Upper lobe of right lung (tissue), 1 donor: ENCODE data around the gene CENPS. TPM values are rescaled to one million over a fixed set of nuclear protein-coding genes. Genes with fewer than 3 reads are reported as not detected.

ENCODE experiments used
- ATAC-seq: fragments of 200-7000 bp; cut with Tn5 transposase; one replicate; pipeline ENCODE4 v1.9.1; 2020; ENCODE audit warnings: mild to moderate bottlenecking, moderate library complexity
- DNase-seq: peaks from one replicate; pipeline ENCODE4 v3.0.0-alpha.2; 2020
- H3K27ac ChIP-seq: fragments of 200-600 bp; one replicate; pipeline ENCODE4 v1.8.0; 2022
- H3K27me3 ChIP-seq: fragments of 200-600 bp; one replicate; pipeline ENCODE4 v1.8.0; 2022; ENCODE audit warnings: mild to moderate bottlenecking
- H3K36me3 ChIP-seq: fragments of 200-600 bp; one replicate; pipeline ENCODE4 v1.8.0; 2022
- H3K4me1 ChIP-seq: fragments of 200-600 bp; one replicate; pipeline ENCODE4 v1.8.0; 2022
- H3K4me3 ChIP-seq: fragments of 200-600 bp; one replicate; pipeline ENCODE4 v1.8.0; 2022; ENCODE audit warnings: mild to moderate bottlenecking
- H3K9me3 ChIP-seq: fragments of 200-600 bp; one replicate; pipeline ENCODE4 v1.8.0; 2022
- CTCF ChIP-seq: fragments of 200-600 bp; IDR thresholded peaks from one replicate; pipeline ENCODE4 v1.8.0; 2022; ENCODE audit warnings: antibody characterized with exemption
- intact Hi-C: fragments of 100-400 bp; cut with DNase I; formaldehyde crosslinking; loops from one replicate; pipeline ENCODE4 v1.11.0; 2022
- total RNA-seq: library from RNA; stranded (reverse); fragmentation: NEBNext Ultra II Directional; extraction: Animal tissue kit (Norgen Biotek cat#: 25700); gene quantifications from one replicate; pipeline ENCODE4 v1.2.1, GENCODE V29; 2021
- donor health status: DM: no; HTN: yes; CAD: no; lungs with severe emphysema.

Gene CENPS
- total RNA-seq, 1 donor from 2014 or later = 10.2 TPM

- H3K9me3 ChIP-seq = no peaks in the 10 kb centered on the region
- intact Hi-C loops = no loop called here
- peak within 1 kb of the TSS; percentile 93 for H3K27ac ChIP-seq
- peaks cover 13% of the 10 kb centered on the region for H3K36me3 ChIP-seq
- peak; percentile 12 for TF ChIP-seq CTCF
- peaks cover 16% of the 10 kb centered on the region for H3K4me1 ChIP-seq
- ATAC-seq (peak; percentile 98), DNase-seq (peak; percentile 100)
- H3K4me3 ChIP-seq = peak within 1 kb of the TSS; percentile 96
- H3K27me3 ChIP-seq = no peaks in the 10 kb centered on the region
These were observed 31.3 kb upstream of the CENPS start, which contains the start of gene PGD for GRCh38 chr1:10398734-10399443. Gene PGD, plus strand, starts transcription at chr1:10399064. Its CDS starts 54 bp downstream, at chr1:10399118.

- TF ChIP-seq CTCF = no peak
- Histone ChIP-seq H3K4me1 (peaks cover 16% of the 10 kb centered on the region), H3K4me3 (peak overlapping the region; percentile 96), H3K27me3 (no peaks in the 10 kb centered on the region), H3K9me3 (no peaks in the 10 kb centered on the region), H3K27ac (peak overlapping the region; percentile 93), H3K36me3 (peaks cover 19% of the 10 kb centered on the region)
- DNase-seq (peak; percentile 83), ATAC-seq (peak; percentile 28)
- intact Hi-C loops = no loop called here
These were observed 30.7 kb upstream of the CENPS start for GRCh38 chr1:10399444-10399941.

- no peak for ATAC-seq
- Histone ChIP-seq H3K27ac (peak overlapping the region; percentile 93), H3K9me3 (no peaks in the 10 kb centered on the region), H3K4me1 (peaks cover 16% of the 10 kb centered on the region), H3K36me3 (peaks cover 25% of the 10 kb centered on the region), H3K4me3 (peak overlapping the region; percentile 96), H3K27me3 (no peaks in the 10 kb centered on the region)
- intact Hi-C loops = no loop called here
- TF ChIP-seq CTCF = no peak
- no peak for DNase-seq
These were observed 30.2 kb upstream of the CENPS start for GRCh38 chr1:10400013-10400412.

- Histone ChIP-seq H3K27me3 (no peaks in the 10 kb centered on the region), H3K27ac (peak overlapping the region; percentile 49), H3K4me1 (peaks cover 16% of the 10 kb centered on the region), H3K9me3 (no peaks in the 10 kb centered on the region), H3K36me3 (peaks cover 37% of the 10 kb centered on the region), H3K4me3 (no peak overlapping the region)
- intact Hi-C loops = no loop called here
- DNase-seq = no peak
- ATAC-seq = no peak
- TF ChIP-seq CTCF = no peak
These were observed 29.0 kb upstream of the CENPS start for GRCh38 chr1:10401281-10401680.

- H3K4me3 ChIP-seq = no peak overlapping the region
- TF ChIP-seq CTCF = no peak
- H3K27ac ChIP-seq = no peak overlapping the region
- intact Hi-C loops = no loop called here
- no peaks in the 10 kb centered on the region for H3K9me3 ChIP-seq
- no peaks in the 10 kb centered on the region for H3K27me3 ChIP-seq
- ATAC-seq (no peak), DNase-seq (no peak)
- peaks cover 16% of the 10 kb centered on the region for H3K4me1 ChIP-seq
- peaks cover 52% of the 10 kb centered on the region for H3K36me3 ChIP-seq
These were observed 27.4 kb upstream of the CENPS start for GRCh38 chr1:10402729-10403274.
